ENCODE data around the gene SLC30A1. TPM values are rescaled to one million over a fixed set of nuclear protein-coding genes. Genes with fewer than 3 reads are reported as not detected.
A peak's percentile ranks its signal among the peaks of the same experiment; 100 is the strongest.
"Not testable (repeated sequence)": the region's sequence is repeated elsewhere in the genome, so short reads cannot be mapped to it uniquely, and the experiment has no call there.

The SLC30A1 gene, protein sequence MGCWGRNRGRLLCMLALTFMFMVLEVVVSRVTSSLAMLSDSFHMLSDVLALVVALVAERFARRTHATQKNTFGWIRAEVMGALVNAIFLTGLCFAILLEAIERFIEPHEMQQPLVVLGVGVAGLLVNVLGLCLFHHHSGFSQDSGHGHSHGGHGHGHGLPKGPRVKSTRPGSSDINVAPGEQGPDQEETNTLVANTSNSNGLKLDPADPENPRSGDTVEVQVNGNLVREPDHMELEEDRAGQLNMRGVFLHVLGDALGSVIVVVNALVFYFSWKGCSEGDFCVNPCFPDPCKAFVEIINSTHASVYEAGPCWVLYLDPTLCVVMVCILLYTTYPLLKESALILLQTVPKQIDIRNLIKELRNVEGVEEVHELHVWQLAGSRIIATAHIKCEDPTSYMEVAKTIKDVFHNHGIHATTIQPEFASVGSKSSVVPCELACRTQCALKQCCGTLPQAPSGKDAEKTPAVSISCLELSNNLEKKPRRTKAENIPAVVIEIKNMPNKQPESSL
- total RNA-seq, result 9.1 and 9.5 TPM in 2 replicates
- long read RNA-seq, partial matches to known transcripts, result 0 of 4 reads
- long read RNA-seq, other reads (novel, unspliced or antisense), result 4 of 4 reads

DNA sequence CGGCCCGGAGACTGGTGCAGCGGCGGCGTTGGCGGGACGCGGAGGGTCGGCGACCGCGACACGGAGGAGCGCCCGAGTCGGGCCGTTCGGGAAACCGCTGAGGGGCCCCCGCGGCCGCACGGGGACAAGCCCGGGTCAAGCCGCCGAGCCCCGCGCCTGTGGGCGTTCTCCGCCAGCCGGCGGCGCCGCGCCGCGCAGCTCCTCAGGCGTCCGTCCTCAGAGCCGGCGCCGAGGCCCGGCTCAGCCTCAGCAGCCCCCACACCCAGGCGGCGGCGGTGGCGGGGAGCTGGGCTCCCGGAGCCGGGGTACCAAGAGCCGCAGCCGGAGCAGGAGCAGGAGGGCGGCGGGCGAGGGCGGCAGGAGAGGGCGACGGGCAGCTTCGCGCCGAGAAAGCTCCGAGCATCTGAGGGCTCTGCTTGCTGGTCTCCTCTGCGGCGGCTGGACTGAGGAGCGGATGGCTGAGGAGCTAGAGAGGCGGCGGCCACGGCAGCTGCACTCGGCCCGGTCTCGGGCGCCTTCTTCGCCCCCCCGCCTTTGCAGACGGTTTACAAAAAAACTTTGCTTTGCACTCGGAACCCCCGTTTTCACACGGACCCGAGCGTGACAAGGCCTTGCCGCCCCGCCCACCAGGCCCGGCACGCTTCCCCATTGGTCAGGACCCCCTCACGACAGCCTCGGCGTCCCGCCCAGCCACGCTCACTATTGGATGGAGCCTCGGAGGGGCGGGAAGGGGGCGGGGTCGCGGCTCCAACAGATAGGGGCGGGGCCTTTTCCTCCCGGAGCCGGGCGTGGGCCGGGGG lies at the start of gene SLC30A1:
Gene SLC30A1 (minus strand): TSS at position 522 of the 800 bp plus-strand sequence. CDS start 549 bp downstream, outside the sequence.
- Mint-ChIP-seq H3K9me3 (no peaks in the 10 kb centered on the region), H3K27ac (ENCODE audit: unreplicated experiment) (peak within 1 kb of the TSS; percentile 35), H3K36me3 (ENCODE audit: low read depth) (no peaks in the 10 kb centered on the region), H3K4me3 (peak within 1 kb of the TSS; percentile 95), H3K4me1 (peaks cover 31% of the 10 kb centered on the region), H3K27me3 (ENCODE audit: low read depth) (peaks cover 5% of the 10 kb centered on the region)
- TF ChIP-seq, protein P1, sequence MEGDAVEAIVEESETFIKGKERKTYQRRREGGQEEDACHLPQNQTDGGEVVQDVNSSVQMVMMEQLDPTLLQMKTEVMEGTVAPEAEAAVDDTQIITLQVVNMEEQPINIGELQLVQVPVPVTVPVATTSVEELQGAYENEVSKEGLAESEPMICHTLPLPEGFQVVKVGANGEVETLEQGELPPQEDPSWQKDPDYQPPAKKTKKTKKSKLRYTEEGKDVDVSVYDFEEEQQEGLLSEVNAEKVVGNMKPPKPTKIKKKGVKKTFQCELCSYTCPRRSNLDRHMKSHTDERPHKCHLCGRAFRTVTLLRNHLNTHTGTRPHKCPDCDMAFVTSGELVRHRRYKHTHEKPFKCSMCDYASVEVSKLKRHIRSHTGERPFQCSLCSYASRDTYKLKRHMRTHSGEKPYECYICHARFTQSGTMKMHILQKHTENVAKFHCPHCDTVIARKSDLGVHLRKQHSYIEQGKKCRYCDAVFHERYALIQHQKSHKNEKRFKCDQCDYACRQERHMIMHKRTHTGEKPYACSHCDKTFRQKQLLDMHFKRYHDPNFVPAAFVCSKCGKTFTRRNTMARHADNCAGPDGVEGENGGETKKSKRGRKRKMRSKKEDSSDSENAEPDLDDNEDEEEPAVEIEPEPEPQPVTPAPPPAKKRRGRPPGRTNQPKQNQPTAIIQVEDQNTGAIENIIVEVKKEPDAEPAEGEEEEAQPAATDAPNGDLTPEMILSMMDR (conservative IDR thresholded peaks at IDR 0.05), result no peak
- DNase-seq (ENCODE audit: low read depth, low spot score), result peak; percentile 98

DNA sequence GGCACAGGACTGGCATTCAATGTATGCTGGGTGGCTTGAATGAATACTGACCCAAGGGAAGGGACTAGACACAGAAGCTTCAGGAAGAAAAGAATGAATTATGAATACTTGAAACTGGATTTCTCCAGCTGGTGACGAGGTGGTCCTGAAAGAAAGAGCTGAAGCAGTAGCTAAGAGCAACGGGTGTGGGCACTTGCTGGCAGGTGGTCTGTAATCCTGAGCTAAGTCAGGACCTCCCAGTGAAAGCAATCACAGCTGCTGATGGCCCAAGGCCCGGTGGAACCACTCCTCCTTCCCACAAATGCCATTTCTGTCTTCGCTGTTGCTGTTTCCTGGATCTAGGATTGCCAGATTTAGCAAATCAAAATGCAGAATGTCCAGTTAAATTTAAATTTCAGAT lies 49.5 kb upstream of the SLC30A1 start:
- Mint-ChIP-seq H3K4me1 (no peaks in the 10 kb centered on the region), H3K9me3 (no peaks in the 10 kb centered on the region), H3K27ac (ENCODE audit: unreplicated experiment) (no peak overlapping the region), H3K36me3 (ENCODE audit: low read depth) (no peaks in the 10 kb centered on the region), H3K4me3 (no peak overlapping the region), H3K27me3 (ENCODE audit: low read depth) (no peaks in the 10 kb centered on the region)
- TF ChIP-seq, protein P1 (conservative IDR thresholded peaks at IDR 0.05), result no peak
- DNase-seq (ENCODE audit: low read depth, low spot score), result no peak

DNA sequence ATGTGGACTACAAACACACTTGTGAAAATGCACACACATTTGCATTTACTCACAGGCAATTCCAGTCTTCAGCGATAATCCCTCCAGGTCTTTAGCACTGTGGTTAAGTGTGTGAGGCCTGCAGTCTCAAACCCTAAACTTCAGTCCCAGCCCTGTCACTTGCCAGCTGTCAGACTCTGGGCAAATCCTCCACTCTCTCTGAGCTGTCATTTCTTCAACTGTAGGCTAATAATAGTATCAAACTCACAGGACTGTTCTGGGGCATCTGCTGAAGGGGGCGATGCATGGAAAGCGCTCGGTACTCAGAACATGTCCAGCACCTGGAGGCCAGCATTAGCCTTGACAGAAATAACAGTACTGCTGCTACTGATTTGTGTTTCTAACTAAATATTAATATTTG lies 48.3 kb upstream of the SLC30A1 start:
- H3K4me1 Mint-ChIP-seq, result no peaks in the 10 kb centered on the region
- no peak overlapping the region for H3K27ac Mint-ChIP-seq (ENCODE audit: unreplicated experiment)
- no peak overlapping the region for H3K4me3 Mint-ChIP-seq
- H3K27me3 Mint-ChIP-seq (ENCODE audit: low read depth), result no peaks in the 10 kb centered on the region
- TF ChIP-seq, protein P1 (conservative IDR thresholded peaks at IDR 0.05), result no peak
- H3K9me3 Mint-ChIP-seq, result no peaks in the 10 kb centered on the region
- no peaks in the 10 kb centered on the region for H3K36me3 Mint-ChIP-seq (ENCODE audit: low read depth)
- no peak for DNase-seq (ENCODE audit: low read depth, low spot score)

DNA sequence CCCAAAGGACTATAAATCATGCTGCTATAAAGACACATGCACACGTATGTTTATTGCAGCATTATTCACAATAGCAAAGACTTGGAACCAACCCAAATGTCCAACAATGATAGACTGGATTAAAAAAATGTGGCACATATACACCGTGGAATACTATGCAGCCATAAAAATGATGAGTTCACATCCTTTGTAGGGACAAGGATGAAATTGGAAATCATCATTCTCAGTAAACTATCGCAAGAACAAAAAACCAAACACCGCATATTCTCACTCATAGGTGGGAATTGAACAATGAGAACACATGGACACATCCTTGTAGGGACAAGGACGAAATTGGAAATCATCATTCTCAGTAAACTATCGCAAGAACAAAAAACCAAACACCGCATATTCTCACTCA lies 46.9 kb upstream of the SLC30A1 start:
- H3K4me1 Mint-ChIP-seq; H3K27ac Mint-ChIP-seq (ENCODE audit: unreplicated experiment); H3K27me3 Mint-ChIP-seq (ENCODE audit: low read depth); H3K4me3 Mint-ChIP-seq; H3K9me3 Mint-ChIP-seq; DNase-seq (ENCODE audit: low read depth, low spot score); H3K36me3 Mint-ChIP-seq (ENCODE audit: low read depth): not testable (repeated sequence)

DNA sequence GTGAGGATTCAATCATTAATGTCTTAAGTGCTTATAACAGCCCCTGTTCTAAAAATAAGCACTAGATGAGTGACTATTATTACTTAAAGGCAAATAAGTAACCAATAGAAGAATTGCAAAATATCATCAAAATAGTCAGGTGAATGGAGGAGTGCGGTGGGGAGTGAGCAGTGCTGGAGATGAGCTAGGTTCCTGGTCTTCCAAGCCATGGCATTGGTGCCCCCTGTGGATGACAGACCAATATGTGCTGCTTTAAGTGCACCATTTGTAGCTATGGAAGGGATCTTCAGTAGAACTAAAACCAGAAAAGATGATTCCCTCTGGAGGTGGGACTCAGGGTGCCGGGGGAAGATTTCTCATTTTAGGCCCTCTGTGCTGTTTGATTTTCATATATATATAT lies 46.1 kb upstream of the SLC30A1 start:
- no peak for DNase-seq (ENCODE audit: low read depth, low spot score)
- Mint-ChIP-seq H3K9me3 (no peaks in the 10 kb centered on the region), H3K27me3 (ENCODE audit: low read depth) (no peaks in the 10 kb centered on the region), H3K27ac (ENCODE audit: unreplicated experiment) (no peak overlapping the region), H3K4me1 (no peaks in the 10 kb centered on the region), H3K36me3 (ENCODE audit: low read depth) (no peaks in the 10 kb centered on the region), H3K4me3 (no peak overlapping the region)
- TF ChIP-seq, protein P1 (conservative IDR thresholded peaks at IDR 0.05), result peak; percentile 22

Data from neural crest cell (in vitro differentiated cells).